Fibroblast of lung (primary cell): Measurements from ENCODE around the gene SDHA.

Source experiments
- CTCF ChIP-seq, 2 donors: IDR thresholded peaks in 1 of 2; conservative IDR thresholded peaks in 1 of 2; 1 replicate in 1 of 2; 2 replicates in 1 of 2; pipeline ENCODE4 v1.5.1; 2011 to 2012; ENCODE audit warnings: low read length in 2 of 2, control low read depth in 1 of 2, inconsistent platforms in 1 of 2, low read depth in 1 of 2, mild to moderate bottlenecking in 1 of 2
- EZH2 ChIP-seq: IDR thresholded peaks from 2 replicates; pipeline ENCODE4 v1.5.1; 2012; ENCODE audit warnings: low read length, control low read depth, mild to moderate bottlenecking; ENCODE audit errors: missing control alignments

- no peak for TF ChIP-seq CTCF (conservative IDR thresholded peaks at IDR 0.05 in 1 of 2, IDR thresholded peaks at IDR 0.05 in 1 of 2; ENCODE audit: low read depth in 1 of 2, low read length in 2 of 2)
- TF ChIP-seq EZH2 = no peak
Observed at GRCh38 chr5:191949-192690, 26.0 kb upstream of the SDHA start.
